Astrocyte of the spinal cord (primary cell): ENCODE measurements around the gene ZNF534.
A peak's percentile ranks its signal among the peaks of the same experiment; 100 is the strongest.

Experiments used
- DNase-seq: peaks from one replicate; pipeline ENCODE4 v3.0.0; 2011; ENCODE audit warnings: low read depth, low spot score
- H3K4me3 ChIP-seq: 2 replicates; pipeline ENCODE4 v1.5.1; 2011; ENCODE audit warnings: low read depth, mild to moderate bottlenecking, low read length, moderate library complexity
- in situ Hi-C: cut with HindIII; loops from 2 replicates; pipeline ENCODE4 v1.10.0; 2017; ENCODE audit warnings: low sequenced_read_pairs
- TF ChIP-seq, protein P1 (sequence below): IDR thresholded peaks from 2 replicates; pipeline ENCODE4 v1.5.1; 2012; ENCODE audit warnings: low read depth, mild to moderate bottlenecking, low read length, inconsistent platforms

ZNF534 gene

DNA sequence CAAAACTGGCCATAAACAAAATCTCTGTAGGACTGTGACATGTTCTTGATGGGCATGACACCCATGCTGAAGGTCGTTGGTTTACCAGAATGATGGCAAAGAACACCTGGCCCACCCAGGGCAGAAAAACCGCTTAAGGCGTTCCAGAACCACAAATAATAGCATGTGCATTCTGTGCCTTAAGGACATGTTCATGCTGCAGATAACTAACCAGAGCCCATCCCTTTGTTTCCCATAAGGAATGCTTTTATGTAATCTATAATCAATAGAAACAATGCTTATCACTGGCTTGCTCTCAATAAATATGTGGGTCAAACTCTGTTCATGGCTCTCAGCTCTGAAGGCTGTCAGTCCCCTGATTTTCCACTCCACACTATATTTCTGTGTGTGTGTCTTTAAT is 13.2 kb downstream of the ZNF534 start:
- in situ Hi-C loops, result no loop called here
- DNase-seq, result no peak
- no peak overlapping the region for H3K4me3 ChIP-seq

GRCh38 chr19:52444506-52444905 is 15.6 kb downstream of the ZNF534 start:
- no peak for DNase-seq
- TF ChIP-seq, protein P1, sequence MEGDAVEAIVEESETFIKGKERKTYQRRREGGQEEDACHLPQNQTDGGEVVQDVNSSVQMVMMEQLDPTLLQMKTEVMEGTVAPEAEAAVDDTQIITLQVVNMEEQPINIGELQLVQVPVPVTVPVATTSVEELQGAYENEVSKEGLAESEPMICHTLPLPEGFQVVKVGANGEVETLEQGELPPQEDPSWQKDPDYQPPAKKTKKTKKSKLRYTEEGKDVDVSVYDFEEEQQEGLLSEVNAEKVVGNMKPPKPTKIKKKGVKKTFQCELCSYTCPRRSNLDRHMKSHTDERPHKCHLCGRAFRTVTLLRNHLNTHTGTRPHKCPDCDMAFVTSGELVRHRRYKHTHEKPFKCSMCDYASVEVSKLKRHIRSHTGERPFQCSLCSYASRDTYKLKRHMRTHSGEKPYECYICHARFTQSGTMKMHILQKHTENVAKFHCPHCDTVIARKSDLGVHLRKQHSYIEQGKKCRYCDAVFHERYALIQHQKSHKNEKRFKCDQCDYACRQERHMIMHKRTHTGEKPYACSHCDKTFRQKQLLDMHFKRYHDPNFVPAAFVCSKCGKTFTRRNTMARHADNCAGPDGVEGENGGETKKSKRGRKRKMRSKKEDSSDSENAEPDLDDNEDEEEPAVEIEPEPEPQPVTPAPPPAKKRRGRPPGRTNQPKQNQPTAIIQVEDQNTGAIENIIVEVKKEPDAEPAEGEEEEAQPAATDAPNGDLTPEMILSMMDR, result no peak
- in situ Hi-C loops, result no loop called here
- H3K4me3 ChIP-seq, result no peak overlapping the region

More for the DNA sequence above, 13.2 kb downstream of the ZNF534 start:
- TF ChIP-seq, protein P1, result no peak

DNA sequence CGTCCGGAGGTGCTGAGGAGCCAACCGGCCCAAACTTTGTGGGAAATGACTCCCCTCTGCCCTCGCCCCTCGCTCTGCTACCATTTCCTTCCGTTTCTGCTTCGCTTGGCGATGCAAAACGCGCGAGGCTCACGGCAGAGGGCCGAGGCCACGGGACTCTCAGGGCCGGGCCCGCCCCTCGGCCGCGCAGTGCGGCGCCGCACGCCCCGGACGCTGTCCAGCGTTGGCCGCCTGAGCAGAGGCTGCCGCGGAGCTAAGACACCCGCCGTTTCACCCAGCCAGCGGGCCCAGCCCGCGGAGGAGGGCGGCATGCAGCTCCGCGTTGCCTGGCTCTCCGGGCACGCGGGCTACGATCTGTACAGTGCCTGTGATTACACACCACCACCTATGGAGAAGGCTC is 22.3 kb downstream of the ZNF534 start:
- no peak overlapping the region for H3K4me3 ChIP-seq
- no peak for DNase-seq
- in situ Hi-C loops, result no loop called here
- TF ChIP-seq, protein P1, result no peak

DNA sequence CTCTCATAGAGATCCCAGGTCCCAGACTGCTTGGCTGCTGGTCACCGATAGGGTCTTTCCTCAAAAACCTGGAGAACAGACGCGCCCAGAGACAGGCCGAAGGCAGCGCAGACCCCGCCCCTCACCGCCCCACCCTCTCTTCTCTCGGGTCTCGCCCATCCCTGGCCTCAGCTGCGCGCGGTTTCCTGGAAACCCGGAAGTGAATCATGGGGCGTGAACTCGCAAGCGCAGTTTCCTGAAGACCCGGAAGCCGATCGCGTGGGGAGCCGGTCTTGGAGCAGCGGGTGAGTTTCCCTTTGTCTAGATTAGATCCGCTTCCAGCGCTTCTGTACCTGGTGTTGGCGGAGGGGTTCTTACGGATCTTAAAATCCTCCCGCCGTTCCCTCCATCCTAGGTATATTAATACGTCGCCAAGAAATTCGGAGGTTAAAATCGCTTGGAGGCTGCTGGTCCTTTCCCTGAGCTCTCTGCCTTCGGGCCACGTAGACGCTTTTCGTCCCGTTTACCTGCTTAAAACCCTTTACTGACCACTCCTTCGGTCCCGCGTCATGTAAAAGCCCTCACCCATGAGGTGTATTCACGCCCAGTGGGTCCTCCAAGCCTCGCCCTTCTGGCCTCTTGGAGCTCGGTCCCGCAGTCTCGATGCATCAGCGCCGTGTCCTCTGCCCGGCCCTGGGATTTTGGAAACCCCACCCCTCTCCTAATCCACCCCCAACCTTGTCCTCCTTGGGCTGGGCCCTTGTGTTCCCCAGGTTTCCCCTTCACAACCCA is 24.6 kb downstream of the ZNF534 start, which contains the start of gene ZNF578:
Gene ZNF578, plus strand, starts transcription at position 230 of the 771 bp plus-strand sequence. CDS start 48,293 bp downstream, outside the sequence.
- peak within 1 kb of the TSS; percentile 71 for H3K4me3 ChIP-seq
- DNase-seq, result peak; percentile 89
- in situ Hi-C loops, result no loop called here
- TF ChIP-seq, protein P1, result no peak

DNA sequence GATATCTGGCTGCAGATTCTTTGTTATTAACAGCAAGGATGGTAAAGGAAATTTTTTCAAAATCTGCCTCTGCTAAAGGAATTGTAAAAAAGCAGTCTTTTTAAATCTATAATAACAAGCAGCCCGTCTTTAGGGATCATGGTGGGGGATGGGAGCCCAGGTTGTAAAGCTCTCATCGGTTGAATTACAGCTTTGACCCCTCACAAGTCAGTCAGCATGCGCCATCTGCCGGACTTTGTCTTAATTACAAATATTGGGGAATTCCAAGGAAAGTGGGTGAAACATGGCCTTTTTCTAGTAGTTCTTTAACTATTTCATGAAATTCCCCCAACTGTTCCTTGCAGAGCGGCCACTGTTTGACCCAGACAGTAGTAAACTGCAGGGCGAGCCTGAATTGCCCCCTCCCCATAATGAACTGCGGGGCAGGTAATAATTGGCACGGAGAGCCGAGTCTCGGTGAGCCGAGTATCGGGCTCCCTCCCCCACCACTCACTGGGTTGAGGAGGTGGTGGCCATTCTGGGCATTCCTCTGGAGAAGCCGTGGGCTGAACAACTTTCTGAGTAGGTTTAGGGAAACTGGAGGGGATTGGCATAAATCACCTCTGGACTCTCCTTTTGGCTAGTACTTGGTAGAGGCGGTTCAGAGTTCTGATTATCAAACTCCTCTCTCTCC is 36.0 kb downstream of the ZNF534 start:
- in situ Hi-C loops, result no loop called here
- no peak overlapping the region for H3K4me3 ChIP-seq
- DNase-seq, result no peak
- TF ChIP-seq, protein P1, result no peak

DNA sequence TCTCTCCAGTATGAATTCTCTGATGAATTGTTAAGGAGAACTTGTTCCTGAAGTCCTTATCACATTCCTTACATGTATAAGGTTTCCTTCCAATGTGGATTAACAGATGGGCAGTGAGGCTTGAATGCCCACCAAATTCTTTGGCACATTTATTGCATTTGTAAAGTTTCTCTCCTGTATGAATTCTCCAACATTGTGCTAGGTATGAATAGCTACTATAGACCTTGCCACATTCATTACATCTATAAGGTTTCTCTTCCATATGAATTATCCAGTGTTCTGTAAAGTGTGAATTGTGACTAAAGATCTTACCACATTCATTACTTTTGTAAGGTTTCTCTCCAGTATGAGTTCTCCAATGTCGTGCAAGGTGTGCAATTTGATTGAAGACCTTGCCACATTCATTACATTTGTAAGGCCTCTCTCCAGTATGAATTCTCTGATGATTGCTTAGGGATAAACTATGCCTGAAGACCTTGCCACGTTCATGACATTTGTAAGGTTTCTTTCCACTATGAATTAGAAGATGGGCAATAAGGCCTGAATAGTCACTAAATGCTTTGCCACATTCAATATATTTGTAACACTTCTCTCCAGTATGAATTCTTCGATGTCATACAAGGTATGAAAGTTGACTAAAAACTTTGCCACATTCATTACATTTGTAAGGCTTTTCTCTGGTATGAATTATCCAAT is 44.9 kb downstream of the ZNF534 start:
- in situ Hi-C loops, result no loop called here
- DNase-seq, result no peak
- no peak overlapping the region for H3K4me3 ChIP-seq
- TF ChIP-seq, protein P1, result no peak
